Heart right ventricle (tissue), 16 donors: ENCODE results near the gene PLEKHG4B. TPM values are rescaled to one million over a fixed set of nuclear protein-coding genes. Genes with fewer than 3 reads are reported as not detected.

Source experiments
- ATAC-seq, 8 donors: fragments of 200-7000 bp; cut with Tn5 transposase; one replicate each; pipeline ENCODE4 v1.9.1; 2020; ENCODE audit warnings: mild to moderate bottlenecking in 8 of 8, moderate library complexity in 8 of 8, moderate number of reproducible peaks in 1 of 8
- DNase-seq, 2 donors: peaks; one replicate each; pipeline ENCODE4 v3.0.0-alpha.2; 2020
- H3K27ac ChIP-seq, 10 donors: fragments of 200-600 bp; sonication (generic) in 2 of 10; one replicate each; pipeline versions ENCODE4 v1.5.0 to v1.8.0; 2020 to 2022; ENCODE audit warnings: mild to moderate bottlenecking in 3 of 10
- H3K27me3 ChIP-seq, 7 donors: fragments of 200-600 bp; one replicate each; pipeline ENCODE4 v1.8.0; 2021 to 2022; ENCODE audit warnings: mild to moderate bottlenecking in 2 of 7
- H3K36me3 ChIP-seq, 9 donors: fragments of 200-600 bp; sonication (generic) in 1 of 9; one replicate each; pipeline versions ENCODE4 v1.5.0 to v1.8.0; 2020 to 2022; ENCODE audit warnings: mild to moderate bottlenecking in 2 of 9
- H3K4me1 ChIP-seq, 9 donors: fragments of 200-600 bp; sonication (generic) in 1 of 9; one replicate each; pipeline versions ENCODE4 v1.5.0 to v1.8.0; 2020 to 2022; ENCODE audit warnings: mild to moderate bottlenecking in 4 of 9
- H3K4me3 ChIP-seq, 10 donors: fragments of 200-600 bp; sonication (generic) in 2 of 10; one replicate each; pipeline versions ENCODE4 v1.5.0 to v1.8.0; 2020 to 2022; ENCODE audit warnings: mild to moderate bottlenecking in 7 of 10, moderate library complexity in 2 of 10
- H3K9me3 ChIP-seq, 11 donors: fragments of 200-600 bp in 10 of 11; sonication (generic) in 2 of 11; one replicate each; pipeline versions ENCODE4 v1.5.0 to v1.8.0; 2013 to 2022; ENCODE audit warnings: mild to moderate bottlenecking in 2 of 11, control low read depth in 1 of 11, moderate library complexity in 1 of 11
- WGBS, 2 donors: extraction: QIAGEN DNeasy Blood & Tissue Kit; methylation state at CpG; one replicate each; pipeline ENCODE4 v1.1.7; 2013; ENCODE audit warnings: inconsistent platforms in 1 of 2; 5-methylcytosine and 5-hydroxymethylcytosine counted together
- intact Hi-C, 10 donors: fragments of 100-400 bp; cut with DNase I; formaldehyde crosslinking; loops; one replicate each; pipeline versions ENCODE4 v1.11.1 to v1.14.2; 2022
- polyA plus RNA-seq, 2 donors: library from polyadenylated mRNA; stranded (reverse); fragments of 200-250 nt; gene quantifications; one replicate each; pipeline ENCODE4 v1.2.3, GENCODE V29; 2013
- total RNA-seq, 10 donors: library from RNA; stranded (reverse); fragmentation: NEBNext Ultra II Directional in 3 of 10; extraction: Animal tissue kit (Norgen Biotek cat#: 25700) in 3 of 10; gene quantifications; one replicate each; pipeline versions ENCODE4 v1.2.1 to v1.2.4, GENCODE V29; 2021 to 2023
- TF ChIP-seq, protein P1 (sequence below), 9 donors: fragments of 200-600 bp; sonication (generic) in 2 of 9; IDR thresholded peaks; one replicate each; pipeline versions ENCODE4 v1.5.0 to v1.8.0; 2021 to 2022; ENCODE audit warnings: antibody characterized with exemption in 9 of 9, mild to moderate bottlenecking in 5 of 9, moderate library complexity in 1 of 9
- donor health status: Arrhythmogenic right ventricular cardiomyopathy.
- donor health status: ischemic (EF 13 %, LVEDD 7.1; RV severe dilation, severe dysfunction).
- donor health status: healthy with polysubstance abuse.
- donor health status: DM: no; HTN: yes; CAD: no.
- donor health status: DM: no; HTN: no; CAD: no.
- donor health status: ischemic (EF 25% LVEDD 6.9; RV normal size, moderate dysfunction).
- donor health status: ischemic (EF 25% LVEDD 5.7; RV mildly dilated, moderate dysfunction).
- donor health status: healthy.
- donor health status: DM: yes; HTN: yes; CAD: no.
- donor health status: Ischemic cardiomyopathy.
- donor health status: ischemic (EF 35%, LVEDD 5.7; RV mildly dilated, moderate dysfunction).
- donor health status: nonischemic (EF 11% LVEDD 7.7; RV severe dilation, severe dysfunction).
- donor health status: DM: yes; HTN: yes; CAD: no.
- donor health status: PGD.
- donor health status: ischemic (EF 29% LVEDD 5.4; RV normal size, mild dysfunction).
- donor health status: nonischemic (EF 23%, LVEDD 6.1; RV moderate dilation, normal function).

The PLEKHG4B gene
- total and polyA plus RNA-seq, 12 donors: under 0.01 to 0.14 (median 0.05) TPM; not detected in 8

DNA sequence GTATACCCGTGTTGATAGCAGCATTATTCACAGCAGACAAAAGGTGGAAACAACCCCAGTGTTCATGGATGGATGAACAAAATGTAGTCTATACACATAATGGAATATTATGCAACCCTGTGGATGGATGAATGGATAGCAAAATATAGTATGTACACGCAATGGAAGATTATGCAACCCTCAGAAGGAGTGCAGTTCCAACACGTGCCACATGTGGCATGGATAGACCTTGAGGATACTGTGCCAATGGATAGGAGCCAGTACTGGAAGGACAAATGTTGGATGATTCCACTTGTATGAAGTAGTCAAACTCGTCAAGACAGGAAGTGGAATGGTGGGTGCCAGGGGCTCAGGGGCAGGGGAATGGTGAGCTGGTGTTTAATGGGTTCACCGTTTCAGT, 44.9 kb downstream of the PLEKHG4B start:
- Histone ChIP-seq H3K27me3 (peaks cover 0 to 12% (median 0%) of the 10 kb centered on the region in 7 donors), H3K36me3 (no peaks in the 10 kb centered on the region), H3K4me1 (no peaks in the 10 kb centered on the region), H3K9me3 (no peaks in the 10 kb centered on the region), H3K27ac (no peak overlapping the region), H3K4me3 (no peak overlapping the region)
- no peak for ATAC-seq
- TF ChIP-seq, protein P1, sequence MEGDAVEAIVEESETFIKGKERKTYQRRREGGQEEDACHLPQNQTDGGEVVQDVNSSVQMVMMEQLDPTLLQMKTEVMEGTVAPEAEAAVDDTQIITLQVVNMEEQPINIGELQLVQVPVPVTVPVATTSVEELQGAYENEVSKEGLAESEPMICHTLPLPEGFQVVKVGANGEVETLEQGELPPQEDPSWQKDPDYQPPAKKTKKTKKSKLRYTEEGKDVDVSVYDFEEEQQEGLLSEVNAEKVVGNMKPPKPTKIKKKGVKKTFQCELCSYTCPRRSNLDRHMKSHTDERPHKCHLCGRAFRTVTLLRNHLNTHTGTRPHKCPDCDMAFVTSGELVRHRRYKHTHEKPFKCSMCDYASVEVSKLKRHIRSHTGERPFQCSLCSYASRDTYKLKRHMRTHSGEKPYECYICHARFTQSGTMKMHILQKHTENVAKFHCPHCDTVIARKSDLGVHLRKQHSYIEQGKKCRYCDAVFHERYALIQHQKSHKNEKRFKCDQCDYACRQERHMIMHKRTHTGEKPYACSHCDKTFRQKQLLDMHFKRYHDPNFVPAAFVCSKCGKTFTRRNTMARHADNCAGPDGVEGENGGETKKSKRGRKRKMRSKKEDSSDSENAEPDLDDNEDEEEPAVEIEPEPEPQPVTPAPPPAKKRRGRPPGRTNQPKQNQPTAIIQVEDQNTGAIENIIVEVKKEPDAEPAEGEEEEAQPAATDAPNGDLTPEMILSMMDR (IDR thresholded peaks at IDR 0.05): no peak
- 58 to 62% methylated on average over 5 of the region's 5 CpGs for WGBS, 2 donors
- DNase-seq: no peak
- intact Hi-C loops: no loop called here

DNA sequence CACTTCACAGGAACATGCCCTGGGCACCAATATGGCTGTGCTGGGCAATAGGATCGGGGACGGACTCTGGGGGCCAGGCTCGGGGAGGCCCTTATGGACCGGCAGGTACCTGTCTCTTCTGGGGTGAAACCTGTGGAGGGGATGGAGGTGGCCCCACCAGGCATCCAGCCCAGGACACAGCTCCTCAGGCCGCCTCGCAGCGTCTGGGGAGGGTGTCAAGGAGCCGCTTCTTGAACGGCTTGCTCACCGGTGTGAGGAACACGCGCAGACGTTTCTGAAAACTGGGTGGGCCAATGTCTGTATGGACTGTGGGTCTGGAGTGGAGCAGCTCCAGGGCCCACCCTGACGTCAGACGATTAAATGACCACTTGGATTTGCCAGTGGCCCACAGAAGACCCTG, 45.8 kb downstream of the PLEKHG4B start:
- WGBS, 2 donors: 90 to 92% methylated on average over 15 of the region's 15 CpGs

DNA sequence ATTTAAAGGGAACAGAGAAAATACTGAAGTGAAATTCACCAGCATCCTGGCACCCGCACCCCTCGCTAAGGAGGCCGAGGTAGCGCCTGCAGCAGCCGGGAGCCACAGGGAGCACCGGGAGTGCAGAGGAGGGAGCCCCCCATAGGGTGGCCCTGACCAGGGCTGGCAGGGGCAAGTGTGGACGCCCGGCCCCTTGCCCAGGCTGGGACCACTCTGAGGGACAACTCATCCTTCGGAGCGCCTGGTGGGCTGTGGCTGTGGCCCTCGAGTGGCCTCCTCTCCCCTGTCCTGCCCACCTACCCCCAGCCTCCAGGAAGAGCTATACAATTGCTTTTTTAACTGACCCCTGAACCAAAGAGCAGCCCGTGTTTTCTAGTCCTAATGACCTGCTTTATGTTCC, 47.0 kb downstream of the PLEKHG4B start:
- H3K36me3 ChIP-seq: no peaks in the 10 kb centered on the region
- H3K9me3 ChIP-seq: no peaks in the 10 kb centered on the region
- no peak for DNase-seq
- ATAC-seq: no peak
- H3K27me3 ChIP-seq: peaks cover 0 to 12% (median 0%) of the 10 kb centered on the region in 7 donors
- no peaks in the 10 kb centered on the region for H3K4me1 ChIP-seq
- intact Hi-C loops: no loop called here
- no peak overlapping the region for H3K4me3 ChIP-seq
- H3K27ac ChIP-seq: no peak overlapping the region
- WGBS, 2 donors: 86 to 89% methylated on average over 12 of the region's 12 CpGs
- TF ChIP-seq, protein P1 (IDR thresholded peaks at IDR 0.05): no peak

More for the DNA sequence above, 45.8 kb downstream of the PLEKHG4B start:
- intact Hi-C loops: no loop called here
- ATAC-seq (peak in 1 of 8 donors; percentile 41), DNase-seq (no peak)
- H3K27me3 ChIP-seq: peaks cover 0 to 12% (median 0%) of the 10 kb centered on the region in 7 donors
- no peak overlapping the region for H3K4me3 ChIP-seq
- no peaks in the 10 kb centered on the region for H3K36me3 ChIP-seq
- TF ChIP-seq, protein P1 (IDR thresholded peaks at IDR 0.05): no peak
- no peak overlapping the region for H3K27ac ChIP-seq
- no peaks in the 10 kb centered on the region for H3K9me3 ChIP-seq
- no peaks in the 10 kb centered on the region for H3K4me1 ChIP-seq

GRCh38 chr5:139579-140442, 47.8 kb downstream of the PLEKHG4B start:
- TF ChIP-seq, protein P1 (IDR thresholded peaks at IDR 0.05): no peak
- Histone ChIP-seq H3K36me3 (no peaks in the 10 kb centered on the region), H3K4me1 (no peaks in the 10 kb centered on the region), H3K9me3 (no peaks in the 10 kb centered on the region), H3K27me3 (peaks cover 0 to 12% (median 0%) of the 10 kb centered on the region in 7 donors), H3K27ac (no peak overlapping the region), H3K4me3 (no peak overlapping the region)
- WGBS, 2 donors: 85 to 89% methylated on average over 36 of the region's 36 CpGs
- intact Hi-C loops: no loop called here
- ATAC-seq: peak in 2 of 8 donors; percentile 18 to 36
- DNase-seq: no peak
